ENCODE measurements around the gene NDUFAF8. TPM values are rescaled to one million over a fixed set of nuclear protein-coding genes. Genes with fewer than 3 reads are reported as not detected.
A peak's percentile ranks its signal among the peaks of the same experiment; 100 is the strongest.

Gene NDUFAF8
- total and polyA plus RNA-seq, 5 experiments from 2014 or later = 50.8 to 135 (median 85.2) TPM

- Mint-ChIP-seq H3K4me1 (peaks cover 0 to 16% (median 3%) of the 10 kb centered on the region in 4 donors), H3K4me3 (no peak overlapping the region), H3K27me3 (no peaks in the 10 kb centered on the region), H3K9me3 (no peaks in the 10 kb centered on the region), H3K36me3 (peaks cover 0 to 63% (median 5%) of the 10 kb centered on the region in 3 donors), H3K27ac (no peak overlapping the region)
- DNase-seq (no peak), ATAC-seq (no peak)
- POLR2A ChIA-PET = interaction anchor here (0.6 kb wide), 1 partner anchor 245 kb away, joined by 5 read pairs; no protein-coding TSS in a partner anchor
Measured at GRCh38 chr17:81263371-81264181, 24.5 kb downstream of the NDUFAF8 start.

DNA sequence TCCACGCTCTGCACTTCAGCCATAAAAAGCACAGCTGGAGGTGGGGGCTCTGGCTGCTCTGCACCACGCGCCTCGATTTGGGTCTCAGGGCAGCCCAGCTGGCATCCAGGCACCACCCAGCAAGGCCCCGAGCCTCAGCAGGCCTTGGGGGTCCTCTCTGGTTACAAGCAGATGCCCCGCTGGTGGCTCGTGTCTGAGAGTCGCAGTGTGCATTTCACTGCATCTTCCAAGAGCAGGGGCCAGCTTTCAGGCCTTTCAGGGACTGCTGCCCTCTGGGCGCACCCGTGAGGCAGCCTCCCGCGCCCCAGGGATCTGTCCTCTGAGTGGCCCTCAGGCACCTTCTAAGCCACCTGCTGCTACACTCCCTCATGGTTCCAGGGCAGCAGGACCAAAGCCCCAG is 25.5 kb downstream of the NDUFAF8 start:
- no peak overlapping the region for H3K4me3 Mint-ChIP-seq

GRCh38 chr17:81265576-81265975 is 26.5 kb downstream of the NDUFAF8 start:
- POLR2A ChIA-PET = no interaction called here
- Mint-ChIP-seq H3K9me3 (no peaks in the 10 kb centered on the region), H3K36me3 (peaks cover 0 to 73% (median 5%) of the 10 kb centered on the region in 3 donors), H3K4me1 (peaks cover 0 to 16% (median 3%) of the 10 kb centered on the region in 4 donors), H3K27me3 (no peaks in the 10 kb centered on the region), H3K27ac (no peak overlapping the region), H3K4me3 (no peak overlapping the region)
- no peak for ATAC-seq
- DNase-seq = no peak

More for the DNA sequence above, 25.5 kb downstream of the NDUFAF8 start:
- Mint-ChIP-seq H3K4me1 (peaks cover 0 to 16% (median 3%) of the 10 kb centered on the region in 4 donors), H3K36me3 (peaks cover 0 to 67% (median 5%) of the 10 kb centered on the region in 3 donors), H3K9me3 (no peaks in the 10 kb centered on the region), H3K27me3 (no peaks in the 10 kb centered on the region), H3K27ac (no peak overlapping the region)
- ATAC-seq (no peak), DNase-seq (no peak)
- POLR2A ChIA-PET = no interaction called here

DNA sequence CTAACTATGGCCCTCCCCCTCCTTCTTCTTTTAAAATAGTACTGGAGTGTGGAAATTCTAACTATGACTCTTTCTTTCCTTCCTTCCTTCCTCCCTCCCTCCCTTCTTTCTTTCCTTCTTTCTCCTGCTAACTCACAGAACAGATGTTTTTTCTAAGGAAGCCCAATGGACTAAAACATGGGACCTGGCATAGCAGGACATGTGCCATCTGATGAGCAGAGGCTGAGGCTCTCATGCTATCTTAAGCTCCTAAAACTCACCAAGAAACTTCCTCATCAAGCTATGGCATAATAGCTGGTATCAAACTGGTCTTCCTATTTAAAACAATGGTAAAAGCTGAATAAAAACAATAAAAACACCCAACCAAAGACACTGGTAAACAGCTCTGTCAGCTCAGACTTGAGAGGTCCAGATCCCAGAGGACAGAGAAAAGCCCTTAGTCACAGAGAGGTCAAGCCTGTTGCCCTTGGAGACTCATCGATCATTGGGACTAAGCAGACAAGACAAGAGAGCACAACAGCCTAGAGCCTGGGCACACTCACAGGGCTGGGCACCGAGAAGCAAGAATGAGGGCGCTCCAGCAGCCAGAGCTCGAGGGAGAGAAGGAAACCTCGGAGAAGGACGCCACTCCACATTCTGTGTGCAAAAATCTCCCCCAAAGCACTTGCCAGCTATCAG is 28.4 kb downstream of the NDUFAF8 start:
- Mint-ChIP-seq H3K4me3 (no peak overlapping the region), H3K36me3 (peaks cover 0 to 78% (median 7%) of the 10 kb centered on the region in 3 donors), H3K27me3 (no peaks in the 10 kb centered on the region), H3K27ac (peak overlapping the region in 4 of 10 donors; percentile 17 to 73 (median 47)), H3K9me3 (no peaks in the 10 kb centered on the region), H3K4me1 (peaks cover under 1 to 16% (median 4%) of the 10 kb centered on the region in 4 donors)
- DNase-seq (no peak), ATAC-seq (no peak)
- POLR2A ChIA-PET = no interaction called here

- DNase-seq (no peak), ATAC-seq (no peak)
- Mint-ChIP-seq H3K9me3 (no peaks in the 10 kb centered on the region), H3K27me3 (no peaks in the 10 kb centered on the region), H3K27ac (no peak overlapping the region), H3K4me3 (no peak overlapping the region), H3K4me1 (peaks cover 4 to 22% (median 8%) of the 10 kb centered on the region in 4 donors), H3K36me3 (peaks cover 0 to 87% (median 10%) of the 10 kb centered on the region in 3 donors)
- POLR2A ChIA-PET = no interaction called here
Measured at GRCh38 chr17:81270279-81270678, 31.2 kb downstream of the NDUFAF8 start.

DNA sequence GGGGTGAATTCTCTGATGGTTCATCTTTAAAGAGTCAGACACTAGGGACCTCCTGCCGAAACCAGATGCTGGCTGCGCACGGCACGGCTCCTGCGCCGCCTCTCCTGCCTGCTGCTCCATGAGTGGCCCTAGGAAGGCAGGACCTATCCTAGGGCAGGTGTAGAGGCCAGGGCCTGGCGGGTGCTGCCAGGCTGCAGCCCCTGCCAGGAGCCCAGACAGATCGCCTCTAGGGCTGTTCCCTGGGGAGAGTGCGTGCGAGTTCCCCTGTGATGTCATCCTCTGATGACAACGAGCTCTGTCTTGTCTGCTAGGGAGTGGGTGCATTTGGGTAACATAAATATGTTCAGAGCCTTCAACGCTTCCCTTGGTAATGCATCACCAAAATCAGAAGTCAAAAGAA is 32.1 kb downstream of the NDUFAF8 start:
- POLR2A ChIA-PET = no interaction called here
- Mint-ChIP-seq H3K27me3 (no peaks in the 10 kb centered on the region), H3K36me3 (peaks cover 0 to 85% (median 14%) of the 10 kb centered on the region in 3 donors), H3K27ac (peak overlapping the region in 1 of 10 donors; percentile 47), H3K4me3 (no peak overlapping the region), H3K9me3 (no peaks in the 10 kb centered on the region), H3K4me1 (peaks cover 6 to 13% (median 7%) of the 10 kb centered on the region in 4 donors)
- ATAC-seq (no peak), DNase-seq (no peak)

GRCh38 chr17:81272616-81273015 is 33.5 kb downstream of the NDUFAF8 start:
- ATAC-seq (no peak), DNase-seq (no peak)
- Mint-ChIP-seq H3K4me1 (peaks cover 5 to 10% (median 6%) of the 10 kb centered on the region in 4 donors), H3K27ac (peak overlapping the region in 9 of 10 donors; percentile 33 to 94 (median 89)), H3K4me3 (peak overlapping the region in 5 of 10 donors; percentile 48 to 75 (median 62)), H3K27me3 (no peaks in the 10 kb centered on the region), H3K36me3 (peaks cover 0 to 88% (median 12%) of the 10 kb centered on the region in 3 donors), H3K9me3 (no peaks in the 10 kb centered on the region)
- POLR2A ChIA-PET = no interaction called here

DNA sequence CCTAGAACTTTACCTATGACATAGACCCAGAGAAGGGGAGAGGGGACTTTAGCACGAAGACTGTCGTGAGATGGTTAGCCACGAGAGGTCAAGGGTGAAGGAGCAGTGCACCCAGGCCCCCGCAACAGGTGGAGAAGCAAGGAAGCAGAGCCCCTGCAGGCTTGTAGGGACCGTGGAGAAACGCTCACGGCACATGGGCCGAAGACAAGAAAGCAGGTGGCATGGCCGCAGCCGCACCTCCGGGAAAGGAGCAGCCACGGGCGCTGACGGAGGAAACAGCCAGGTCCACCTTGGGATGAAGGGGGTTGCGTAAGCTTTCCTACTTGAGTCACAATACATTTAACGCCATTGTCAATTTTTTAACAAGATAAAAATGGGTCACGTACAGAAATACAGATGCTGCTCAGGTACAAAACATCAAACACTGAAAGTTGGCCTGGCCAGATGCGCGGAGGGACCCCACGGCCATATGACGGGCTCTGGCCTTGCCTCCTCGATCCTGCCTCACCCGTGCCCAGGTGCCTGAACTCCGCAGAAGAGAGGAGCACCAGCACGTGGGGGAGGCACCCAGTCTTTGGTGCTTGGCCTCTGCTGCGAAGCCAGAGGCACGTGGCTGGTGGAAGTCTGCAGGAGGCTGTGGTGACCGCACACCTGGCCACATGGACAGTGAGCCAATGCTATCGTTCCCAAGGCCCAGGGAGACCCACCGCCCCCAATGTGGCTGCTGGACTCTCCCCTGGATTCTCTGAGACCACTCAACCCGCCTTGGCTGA is 34.8 kb downstream of the NDUFAF8 start:
- Mint-ChIP-seq H3K36me3 (peaks cover 0 to 79% (median 10%) of the 10 kb centered on the region in 3 donors), H3K9me3 (no peaks in the 10 kb centered on the region), H3K4me3 (no peak overlapping the region), H3K27me3 (no peaks in the 10 kb centered on the region), H3K27ac (peak overlapping the region in 1 of 10 donors; percentile 72), H3K4me1 (peaks cover 3 to 6% (median 6%) of the 10 kb centered on the region in 4 donors)
- no peak for DNase-seq
- POLR2A ChIA-PET = no interaction called here
- no peak for ATAC-seq

- no peak overlapping the region for H3K4me3 Mint-ChIP-seq
- no peaks in the 10 kb centered on the region for H3K9me3 Mint-ChIP-seq
- no peaks in the 10 kb centered on the region for H3K27me3 Mint-ChIP-seq
- H3K27ac Mint-ChIP-seq = no peak overlapping the region
- no peak for ATAC-seq
- no peak for DNase-seq
- POLR2A ChIA-PET = no interaction called here
- H3K36me3 Mint-ChIP-seq = peaks cover 0 to 79% (median 10%) of the 10 kb centered on the region in 3 donors
- peaks cover 3 to 6% (median 6%) of the 10 kb centered on the region in 4 donors for H3K4me1 Mint-ChIP-seq
Measured at GRCh38 chr17:81274471-81274855, 35.3 kb downstream of the NDUFAF8 start.

DNA sequence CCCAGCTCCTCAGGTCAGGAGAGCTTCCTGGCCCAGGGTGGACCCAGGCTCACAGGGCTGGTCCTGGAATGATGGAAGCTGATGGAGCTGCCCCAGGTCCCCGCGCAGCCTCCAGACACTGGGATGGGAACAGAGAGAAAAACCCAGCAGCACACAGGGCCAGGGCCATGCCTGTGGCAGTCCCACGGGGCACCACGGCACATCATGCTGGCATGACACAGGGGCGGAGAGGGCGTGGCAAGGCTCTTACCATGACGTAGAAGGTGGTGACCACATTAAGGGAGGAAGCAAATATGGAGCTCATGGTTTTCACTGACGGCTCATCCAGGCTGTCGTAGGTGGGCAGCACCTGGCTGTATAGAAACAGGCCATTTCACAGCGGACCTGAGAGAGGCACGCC is 37.7 kb downstream of the NDUFAF8 start:
- no peak for ATAC-seq
- Mint-ChIP-seq H3K27me3 (no peaks in the 10 kb centered on the region), H3K27ac (no peak overlapping the region), H3K36me3 (peaks cover 0 to 72% (median 8%) of the 10 kb centered on the region in 3 donors), H3K9me3 (no peaks in the 10 kb centered on the region), H3K4me1 (peaks cover 4 to 6% (median 6%) of the 10 kb centered on the region in 4 donors), H3K4me3 (no peak overlapping the region)
- DNase-seq = no peak
- POLR2A ChIA-PET = interaction anchor here (1.0 kb wide), 1 partner anchor 9 kb away, joined by 4 read pairs; no protein-coding TSS in a partner anchor

- Mint-ChIP-seq H3K4me1 (peaks cover 4 to 6% (median 6%) of the 10 kb centered on the region in 4 donors), H3K4me3 (no peak overlapping the region), H3K36me3 (peaks cover 0 to 67% (median 8%) of the 10 kb centered on the region in 3 donors), H3K9me3 (no peaks in the 10 kb centered on the region), H3K27ac (peak overlapping the region in 1 of 10 donors; percentile 43), H3K27me3 (no peaks in the 10 kb centered on the region)
- POLR2A ChIA-PET = no interaction called here
- DNase-seq = no peak
- no peak for ATAC-seq
Measured at GRCh38 chr17:81277421-81277820, 38.3 kb downstream of the NDUFAF8 start.

DNA sequence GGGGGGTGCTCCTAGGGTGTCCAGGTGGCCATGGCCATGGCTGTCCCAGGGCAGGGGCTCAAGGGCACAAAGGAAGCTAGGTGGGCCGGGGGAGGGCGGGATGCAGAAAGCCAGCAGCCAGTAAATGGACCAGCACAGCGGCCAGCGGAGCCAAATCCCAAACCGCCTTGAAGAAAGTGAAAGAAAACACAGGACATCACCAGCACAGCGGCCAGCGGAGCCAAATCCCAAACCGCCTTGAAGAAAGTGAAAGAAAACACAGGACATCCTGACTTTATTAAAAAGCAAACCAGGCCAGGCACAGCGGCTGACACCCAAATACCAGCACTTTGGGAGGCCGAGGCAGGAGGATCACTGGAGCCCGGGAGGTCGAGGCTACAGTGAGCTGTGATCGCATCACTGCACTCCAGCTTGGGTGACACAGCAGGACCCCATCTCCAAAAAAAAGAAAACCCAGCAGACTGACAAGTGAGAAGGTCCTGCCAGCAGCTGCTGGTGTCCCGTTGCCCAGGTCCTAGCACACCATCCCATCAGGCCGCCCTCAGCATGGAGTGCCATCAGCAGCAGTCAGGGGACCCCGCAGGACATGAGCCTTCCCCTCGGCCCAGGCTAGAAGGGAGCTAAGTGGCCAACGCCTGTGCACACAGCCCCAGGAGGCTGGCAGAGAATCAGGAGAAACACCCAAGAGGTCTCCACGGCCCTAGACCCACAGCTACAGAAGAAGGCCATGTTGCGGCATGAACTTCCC is 39.0 kb downstream of the NDUFAF8 start:
- POLR2A ChIA-PET = interaction anchor here (0.6 kb wide), 1 partner anchor 1234 kb away, joined by 4 read pairs; no protein-coding TSS in a partner anchor
- no peak overlapping the region for H3K27ac Mint-ChIP-seq
- ATAC-seq (no peak), DNase-seq (no peak)
- no peaks in the 10 kb centered on the region for H3K27me3 Mint-ChIP-seq
- no peak overlapping the region for H3K4me3 Mint-ChIP-seq
- H3K4me1 Mint-ChIP-seq = peaks cover 0 to 5% (median under 1%) of the 10 kb centered on the region in 4 donors
- H3K9me3 Mint-ChIP-seq = no peaks in the 10 kb centered on the region
- H3K36me3 Mint-ChIP-seq = peaks cover 0 to 62% (median 8%) of the 10 kb centered on the region in 3 donors
